ENCODE data around the gene ARPC1B. TPM values are rescaled to one million over a fixed set of nuclear protein-coding genes. Genes with fewer than 3 reads are reported as not detected.

ARPC1B gene
- total and polyA plus RNA-seq, 2 of the 8 experiments (the other 6 are each of a cell fraction or from before 2014, with no cell fraction given), result 64.5 to 115 TPM

DNA sequence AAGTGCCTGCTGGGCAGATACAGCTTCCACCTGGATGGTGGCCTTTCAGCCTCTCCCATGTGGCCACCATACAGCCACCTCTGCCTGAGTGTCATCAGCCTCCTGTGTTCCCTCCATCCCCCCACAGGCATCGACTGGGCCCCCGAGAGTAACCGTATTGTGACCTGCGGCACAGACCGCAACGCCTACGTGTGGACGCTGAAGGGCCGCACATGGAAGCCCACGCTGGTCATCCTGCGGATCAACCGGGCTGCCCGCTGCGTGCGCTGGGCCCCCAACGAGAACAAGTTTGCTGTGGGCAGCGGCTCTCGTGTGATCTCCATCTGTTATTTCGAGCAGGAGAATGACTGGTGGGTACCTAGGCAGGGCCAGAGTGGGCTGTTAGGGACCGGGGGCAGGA is 13.4 kb downstream of the ARPC1B start:
- no peak overlapping the region for H3K56ac ChIP-seq (replicated peaks; ENCODE audit: insufficient read length, low read depth, low read length)
- no peak overlapping the region for H3K4me3 ChIP-seq (ENCODE audit: extremely low read depth in 1 of 4, insufficient read depth in 2 of 4, low read depth in 3 of 4, low read length in 4 of 4)
- H3K23ac ChIP-seq (ENCODE audit: insufficient read length), result no peak overlapping the region
- peaks cover 6% of the 10 kb centered on the region for H3K79me1 ChIP-seq (ENCODE audit: low read depth, low read length)
- ChIA-PET POLR2A (ENCODE audit: partially characterized antibody) (interaction anchor here (1.2 kb wide), 1 partner anchor 21 kb away, joined by 4 read pairs; the partner anchor contains the start of genes BUD31 and PDAP1), CTCF (ENCODE audit: partially characterized antibody) (interaction anchor here (0.7 to 7.1 kb wide), 6 partner anchors 12 to 66 kb away, joined by 3 to 40 read pairs (median 6); no protein-coding TSS in a partner anchor)
- peaks cover 2 to 26% (median 16%) of the 10 kb centered on the region in 4 experiments; a peak in 6 of 8 replicates for H3K36me3 ChIP-seq (ENCODE audit: control insufficient read depth in 2 of 4, insufficient read depth in 4 of 4, low read length in 3 of 4)
- no peak overlapping the region for H2BK12ac ChIP-seq (ENCODE audit: low read depth, low read length)
- no peak overlapping the region for H3K9ac ChIP-seq (replicated peaks in 1 of 4; ENCODE audit: extremely low read depth in 1 of 4, low read depth in 3 of 4, low read length in 3 of 4)
- H3K9me3 ChIP-seq (ENCODE audit: insufficient read depth in 2 of 2, low read depth in 1 of 2, low read length in 1 of 2), result no peaks in the 10 kb centered on the region
- peaks cover 0 to 4% (median 2%) of the 10 kb centered on the region in 4 experiments; a peak in 2 of 7 replicates for H3K4me1 ChIP-seq (replicated peaks in 1 of 4; ENCODE audit: control insufficient read depth in 3 of 4, insufficient read depth in 4 of 4, low read length in 3 of 4)
- no peak overlapping the region for H2BK15ac ChIP-seq (ENCODE audit: low read length)
- H3K79me2 ChIP-seq (ENCODE audit: control insufficient read depth in 1 of 2, insufficient read depth in 2 of 2, low read length in 2 of 2), result peaks cover 0 to 2% of the 10 kb centered on the region in 2 experiments; a peak in 1 of 4 replicates
- H3K14ac ChIP-seq (ENCODE audit: insufficient read length), result no peak overlapping the region
- no peak overlapping the region for H2BK120ac ChIP-seq (replicated peaks; ENCODE audit: low read depth, low read length)
- no peak overlapping the region for H4K91ac ChIP-seq (replicated peaks; ENCODE audit: insufficient read length, low read length)
- FAIRE-seq (no peak), DNase-seq (ENCODE audit: low read depth in 1 of 2, low spot score in 2 of 2) (no peak)
- H3K27ac ChIP-seq (ENCODE audit: low read depth, low read length), result no peak overlapping the region
- H4K5ac ChIP-seq (ENCODE audit: insufficient read length, low read depth, low read length), result no peak overlapping the region
- H3K18ac ChIP-seq (ENCODE audit: extremely low read depth, low read length), result no peak overlapping the region
- H2AFZ ChIP-seq (ENCODE audit: low read length), result no peak overlapping the region
- no peaks in the 10 kb centered on the region for H3K27me3 ChIP-seq (replicated peaks in 1 of 4; ENCODE audit: control insufficient read depth in 3 of 4, extremely low read depth in 1 of 4, insufficient read depth in 3 of 4, low read length in 3 of 4)
- H3K4me2 ChIP-seq (ENCODE audit: insufficient read depth in 1 of 2, low read depth in 2 of 2, low read length in 2 of 2), result no peak overlapping the region
- H4K8ac ChIP-seq (ENCODE audit: extremely low read depth, insufficient read depth, low read length), result no peak overlapping the region
- H3K4ac ChIP-seq (replicated peaks; ENCODE audit: insufficient read length, low read depth, low read length), result no peak overlapping the region
- H3K23me2 ChIP-seq (ENCODE audit: low read depth, low read length), result peaks cover under 1% of the 10 kb centered on the region; the same call in 1 of the 2 replicates
- H2AK5ac ChIP-seq (ENCODE audit: low read depth, low read length), result no peak overlapping the region
- no peak overlapping the region for H2BK20ac ChIP-seq (ENCODE audit: low read length)
- H4K20me1 ChIP-seq (replicated peaks in 1 of 2; ENCODE audit: control insufficient read depth in 1 of 2, insufficient read depth in 2 of 2, low read length in 2 of 2), result peaks cover 11% of the 10 kb centered on the region in 2 experiments
- H2BK5ac ChIP-seq (ENCODE audit: low read depth, low read length), result no peak overlapping the region
- 94% methylated on average over 20 of the region's 20 CpGs; no CpG with 5 or more reads in 1 of the 2 experiments for WGBS, 2 experiments (ENCODE audit: extremely low coverage in 1 of 2, insufficient coverage in 1 of 2, insufficient read length in 1 of 2, insufficient replicate concordance in 2 of 2, low coverage in 1 of 2, low lambda C conversion rate in 2 of 2, missing lambda C conversion rate in 1 of 2)
- TF ChIP-seq BCL11A (IDR thresholded peaks at IDR 0.05; ENCODE audit: low read depth in 2 of 2, low read length in 2 of 2), result no peak
- TF ChIP-seq, protein P1, sequence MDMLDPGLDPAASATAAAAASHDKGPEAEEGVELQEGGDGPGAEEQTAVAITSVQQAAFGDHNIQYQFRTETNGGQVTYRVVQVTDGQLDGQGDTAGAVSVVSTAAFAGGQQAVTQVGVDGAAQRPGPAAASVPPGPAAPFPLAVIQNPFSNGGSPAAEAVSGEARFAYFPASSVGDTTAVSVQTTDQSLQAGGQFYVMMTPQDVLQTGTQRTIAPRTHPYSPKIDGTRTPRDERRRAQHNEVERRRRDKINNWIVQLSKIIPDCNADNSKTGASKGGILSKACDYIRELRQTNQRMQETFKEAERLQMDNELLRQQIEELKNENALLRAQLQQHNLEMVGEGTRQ (IDR thresholded peaks at IDR 0.05; ENCODE audit: low read length), result no peak
- TF ChIP-seq SIX5 (IDR thresholded peaks at IDR 0.05; ENCODE audit: low read depth, low read length), result no peak
- no peak for TF ChIP-seq JUN (IDR thresholded peaks at IDR 0.05; ENCODE audit: low read depth, low read length)
- TF ChIP-seq MAFK (IDR thresholded peaks at IDR 0.05; ENCODE audit: low read depth, low read length), result no peak
- TF ChIP-seq ASH2L (IDR thresholded peaks at IDR 0.05; ENCODE audit: low read length), result no peak
- no peak for TF ChIP-seq FOSL1 (IDR thresholded peaks at IDR 0.05; ENCODE audit: insufficient read depth, low read depth, low read length)
- TF ChIP-seq TAF1 (IDR thresholded peaks at IDR 0.05; ENCODE audit: low read depth, low read length), result no peak
- TF ChIP-seq SIN3A (conservative IDR thresholded peaks at IDR 0.05 in 1 of 2, IDR thresholded peaks at IDR 0.05 in 1 of 2; ENCODE audit: low read depth in 1 of 2, low read length in 2 of 2), result no peak
- no peak for TF ChIP-seq SRF (IDR thresholded peaks at IDR 0.05; ENCODE audit: low read depth, low read length)
- TF ChIP-seq SIRT6 (IDR thresholded peaks at IDR 0.05; ENCODE audit: low read length), result no peak
- no peak for TF ChIP-seq KDM1A (IDR thresholded peaks at IDR 0.05; ENCODE audit: borderline replicate concordance, low read length)
- TF ChIP-seq TCF12 (IDR thresholded peaks at IDR 0.05; ENCODE audit: low read depth, low read length), result no peak

Measured in H1 (cell line).